ENCODE data around the gene RASSF4. TPM values are rescaled to one million over a fixed set of nuclear protein-coding genes. Genes with fewer than 3 reads are reported as not detected.

Gene RASSF4
- total RNA-seq, 1 donor, result 12.2 TPM

DNA sequence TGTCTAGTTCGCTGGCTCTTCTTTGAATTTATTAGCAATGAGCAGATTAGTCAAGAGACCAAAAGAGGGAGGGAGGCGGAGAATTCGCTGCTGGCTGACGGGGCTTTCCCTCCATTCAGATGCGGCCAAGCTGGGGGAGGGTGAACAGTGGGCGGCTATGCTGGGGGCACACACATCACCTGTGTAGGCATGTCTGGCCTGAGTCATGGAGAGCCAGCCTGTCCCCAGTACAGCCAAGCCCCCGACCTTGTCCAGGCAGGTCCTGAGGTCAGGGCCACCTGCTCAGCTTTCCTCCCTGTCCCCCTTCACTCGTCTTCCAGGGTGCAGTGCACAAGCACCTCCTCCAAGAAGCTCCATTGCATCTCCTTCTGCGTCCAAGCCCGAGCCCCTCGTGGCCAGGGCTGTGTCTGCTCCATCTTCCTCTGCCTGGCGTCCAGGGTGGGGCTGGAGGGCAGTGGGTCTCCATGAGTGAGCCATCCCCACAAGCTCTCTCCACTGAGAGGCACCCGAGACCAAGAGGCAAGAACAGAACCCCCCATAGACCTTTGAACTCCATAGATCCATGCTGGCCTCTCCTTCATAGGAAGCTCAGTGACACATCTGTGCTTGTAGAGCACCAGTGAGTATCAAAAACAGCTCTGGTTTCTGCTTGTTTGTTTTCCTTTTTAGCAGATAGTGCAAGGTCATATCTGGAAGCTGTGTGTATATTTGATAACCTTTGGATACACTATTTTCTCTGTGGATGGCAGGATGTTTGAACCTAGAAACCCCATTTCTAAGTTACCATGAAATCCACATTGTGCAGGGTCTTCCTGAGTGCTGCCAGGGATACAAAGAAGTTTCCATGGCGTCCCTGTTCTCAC, 20.9 kb downstream of the RASSF4 start:
- peaks cover 17% of the 10 kb centered on the region for H3K4me1 ChIP-seq (ENCODE audit: insufficient read depth, low read length)
- H3K4me3 ChIP-seq (ENCODE audit: low read length), result no peak overlapping the region
- H3K9me3 ChIP-seq (ENCODE audit: low read depth, low read length), result no peaks in the 10 kb centered on the region
- H3K27me3 ChIP-seq (ENCODE audit: insufficient read depth, low read length), result no peaks in the 10 kb centered on the region

DNA sequence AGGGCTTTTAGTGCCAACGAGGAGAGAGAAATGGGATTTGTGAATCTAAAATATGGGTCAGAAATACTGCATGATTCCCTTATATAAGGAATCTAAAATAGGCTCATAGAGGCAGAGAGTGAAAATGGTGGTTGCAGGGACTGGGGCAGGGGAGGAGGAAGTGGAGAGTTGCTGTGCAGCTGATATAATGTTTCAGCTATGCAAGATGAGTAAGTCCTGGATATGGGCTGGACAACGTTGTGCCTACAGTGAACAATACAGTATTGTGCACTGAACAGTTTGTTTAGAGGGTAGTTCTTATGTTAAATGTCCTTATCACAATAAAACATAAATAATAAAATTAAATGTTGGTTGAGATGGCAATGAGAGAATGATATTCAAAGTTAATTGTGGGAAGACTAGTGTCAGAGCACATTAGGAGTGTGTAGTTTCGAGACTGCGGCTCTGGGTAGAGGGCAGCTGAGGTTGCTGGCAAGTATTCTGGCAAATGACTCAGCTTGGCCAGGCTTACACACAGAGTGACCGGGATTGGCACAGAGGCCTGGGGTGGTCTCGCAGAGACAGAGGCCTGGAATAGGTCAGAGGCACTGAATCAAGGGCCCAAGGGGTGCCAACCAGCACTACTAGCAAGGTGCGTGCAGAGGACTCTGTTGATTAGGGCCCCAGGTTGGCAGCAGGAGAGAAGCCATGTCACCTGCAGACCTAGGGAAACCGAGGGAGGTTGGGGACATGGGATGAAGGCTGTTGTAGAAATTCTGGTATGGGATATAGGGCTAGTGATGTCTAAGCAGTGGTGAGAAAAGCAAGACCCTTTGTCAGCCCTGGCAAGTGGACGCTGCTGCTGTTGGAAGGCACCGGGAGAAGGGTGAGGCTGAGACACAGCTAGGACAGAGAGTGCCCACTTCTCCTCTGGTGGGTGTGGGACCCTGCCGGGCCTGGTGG, 21.8 kb downstream of the RASSF4 start:
- Histone ChIP-seq H3K4me3 (ENCODE audit: low read length) (no peak overlapping the region), H3K4me1 (ENCODE audit: insufficient read depth, low read length) (peaks cover 17% of the 10 kb centered on the region), H3K9me3 (ENCODE audit: low read depth, low read length) (no peaks in the 10 kb centered on the region), H3K27me3 (ENCODE audit: insufficient read depth, low read length) (no peaks in the 10 kb centered on the region)

DNA sequence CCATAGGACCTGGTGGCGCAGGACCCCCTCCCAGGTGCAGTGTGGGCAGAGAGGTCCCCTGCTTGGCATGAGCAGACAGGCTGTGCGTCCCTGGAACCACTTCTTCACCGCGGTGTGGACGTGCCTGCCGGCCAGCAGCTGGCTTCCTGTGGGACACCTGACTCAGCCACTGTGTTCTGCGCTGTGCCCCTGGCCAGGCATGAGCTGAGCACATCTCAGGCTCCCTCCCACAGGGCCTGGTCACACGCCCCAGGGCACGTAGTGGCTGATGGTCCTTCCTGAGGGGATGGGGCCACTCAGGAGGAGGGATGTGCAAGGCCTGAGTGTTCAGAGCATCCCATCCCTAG, 22.5 kb downstream of the RASSF4 start:
- Histone ChIP-seq H3K4me3 (ENCODE audit: low read length) (no peak overlapping the region), H3K9me3 (ENCODE audit: low read depth, low read length) (no peaks in the 10 kb centered on the region), H3K27me3 (ENCODE audit: insufficient read depth, low read length) (no peaks in the 10 kb centered on the region), H3K4me1 (ENCODE audit: insufficient read depth, low read length) (peaks cover 17% of the 10 kb centered on the region)

DNA sequence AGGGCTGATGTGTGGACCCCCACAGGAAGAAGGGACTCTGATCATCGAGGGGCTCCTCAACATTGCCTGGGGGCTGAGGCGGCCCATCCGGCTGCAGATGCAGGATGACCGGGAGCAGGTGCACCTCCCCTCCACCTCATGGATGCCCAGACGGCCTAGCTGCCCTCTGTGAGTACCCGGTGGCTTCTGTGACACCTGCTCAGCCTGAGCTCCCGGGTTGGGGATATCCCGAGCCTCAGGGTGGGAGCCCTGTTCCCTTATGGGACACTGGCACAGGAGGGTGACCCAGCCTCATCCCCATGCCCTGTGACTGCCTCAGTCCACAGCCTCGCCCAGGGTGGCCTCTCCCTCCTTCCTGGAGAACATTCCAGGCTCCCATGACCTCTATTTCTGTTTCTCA, 22.9 kb downstream of the RASSF4 start:
- H3K9me3 ChIP-seq (ENCODE audit: low read depth, low read length), result no peaks in the 10 kb centered on the region
- H3K27me3 ChIP-seq (ENCODE audit: insufficient read depth, low read length), result no peaks in the 10 kb centered on the region
- H3K4me3 ChIP-seq (ENCODE audit: low read length), result no peak overlapping the region
- peaks cover 15% of the 10 kb centered on the region for H3K4me1 ChIP-seq (ENCODE audit: insufficient read depth, low read length)

DNA sequence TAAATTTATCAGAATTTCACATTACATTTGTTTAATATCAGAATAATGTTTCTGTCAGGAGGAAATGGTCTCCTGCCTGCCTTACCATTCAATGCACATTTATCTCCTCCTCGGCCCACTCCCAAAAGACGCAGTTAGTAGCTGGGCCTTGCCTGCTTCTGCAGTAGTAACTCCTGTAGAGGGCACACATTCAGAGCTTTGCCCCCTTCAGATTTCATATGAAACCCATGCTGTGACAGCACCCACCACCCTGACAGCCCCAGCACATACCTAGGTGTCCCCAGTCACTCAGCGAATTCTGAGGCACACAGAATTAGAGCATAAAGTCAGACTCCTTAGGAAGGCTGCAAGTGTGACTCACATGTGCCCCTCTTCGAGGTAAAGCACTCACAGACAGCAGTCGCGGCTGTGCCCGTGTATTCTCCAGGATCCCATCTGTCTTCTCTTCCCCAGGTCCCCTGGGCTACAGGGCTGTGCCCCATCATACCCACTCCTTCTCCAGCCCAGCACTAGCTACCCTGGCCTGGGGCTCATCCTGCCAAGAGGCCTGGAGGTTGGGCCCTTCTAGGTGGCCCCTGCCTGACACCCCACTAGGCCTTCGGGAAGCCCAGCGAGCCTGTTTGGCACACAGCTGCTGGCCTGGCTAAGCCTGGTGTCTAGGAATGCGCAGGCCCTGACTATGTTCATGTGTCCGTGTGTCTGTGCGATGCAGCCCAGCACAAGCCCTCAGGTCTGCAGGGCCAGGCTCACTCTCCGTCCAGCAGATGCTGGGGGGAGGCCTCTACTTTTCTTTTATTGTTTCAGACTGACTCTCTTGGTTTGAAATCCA, 23.7 kb downstream of the RASSF4 start:
- no peaks in the 10 kb centered on the region for H3K9me3 ChIP-seq (ENCODE audit: low read depth, low read length)
- H3K4me1 ChIP-seq (ENCODE audit: insufficient read depth, low read length), result peaks cover 7% of the 10 kb centered on the region
- no peak overlapping the region for H3K4me3 ChIP-seq (ENCODE audit: low read length)
- no peaks in the 10 kb centered on the region for H3K27me3 ChIP-seq (ENCODE audit: insufficient read depth, low read length)

DNA sequence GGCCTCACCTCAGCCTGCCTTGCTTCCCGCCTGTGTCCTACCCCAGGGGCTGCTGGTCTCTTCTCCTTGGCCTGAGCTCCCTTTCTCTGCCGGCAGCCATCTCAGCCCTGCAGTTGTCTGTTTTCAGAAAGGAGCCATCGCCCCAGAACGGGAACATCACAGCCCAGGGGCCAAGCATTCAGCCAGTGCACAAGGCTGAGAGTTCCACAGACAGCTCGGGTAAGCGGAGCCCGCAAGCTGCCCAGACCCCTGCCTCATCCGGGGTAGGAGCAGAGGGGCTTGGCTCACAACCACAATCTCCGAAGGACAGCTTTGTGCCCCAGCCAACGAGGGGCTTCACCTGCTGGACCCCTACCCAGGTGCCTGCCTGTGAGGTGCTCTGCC, 24.3 kb downstream of the RASSF4 start:
- no peak overlapping the region for H3K4me3 ChIP-seq (ENCODE audit: low read length)
- no peaks in the 10 kb centered on the region for H3K9me3 ChIP-seq (ENCODE audit: low read depth, low read length)
- no peaks in the 10 kb centered on the region for H3K27me3 ChIP-seq (ENCODE audit: insufficient read depth, low read length)
- H3K4me1 ChIP-seq (ENCODE audit: insufficient read depth, low read length), result peaks cover 2% of the 10 kb centered on the region

DNA sequence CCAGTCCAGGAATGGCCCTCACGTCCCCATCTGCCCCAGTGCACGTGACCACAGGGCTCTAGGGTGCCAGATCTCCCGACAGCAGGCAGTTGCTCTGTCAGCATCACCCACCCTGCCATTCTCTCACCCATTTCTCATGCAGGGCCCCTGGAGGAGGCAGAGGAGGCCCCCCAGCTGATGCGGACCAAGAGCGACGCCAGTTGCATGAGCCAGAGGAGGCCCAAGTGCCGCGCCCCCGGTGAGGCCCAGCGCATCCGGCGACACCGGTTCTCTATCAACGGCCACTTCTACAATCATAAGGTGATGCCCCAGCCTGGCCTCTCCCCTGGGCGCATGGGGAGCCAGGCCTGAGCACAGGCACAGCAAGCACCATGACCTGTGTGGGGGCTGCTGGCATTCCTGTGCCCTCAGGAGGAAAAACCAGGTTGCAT, 25.1 kb downstream of the RASSF4 start:
- Histone ChIP-seq H3K4me3 (ENCODE audit: low read length) (no peak overlapping the region), H3K27me3 (ENCODE audit: insufficient read depth, low read length) (no peaks in the 10 kb centered on the region), H3K4me1 (ENCODE audit: insufficient read depth, low read length) (no peaks in the 10 kb centered on the region), H3K9me3 (ENCODE audit: low read depth, low read length) (no peaks in the 10 kb centered on the region)

DNA sequence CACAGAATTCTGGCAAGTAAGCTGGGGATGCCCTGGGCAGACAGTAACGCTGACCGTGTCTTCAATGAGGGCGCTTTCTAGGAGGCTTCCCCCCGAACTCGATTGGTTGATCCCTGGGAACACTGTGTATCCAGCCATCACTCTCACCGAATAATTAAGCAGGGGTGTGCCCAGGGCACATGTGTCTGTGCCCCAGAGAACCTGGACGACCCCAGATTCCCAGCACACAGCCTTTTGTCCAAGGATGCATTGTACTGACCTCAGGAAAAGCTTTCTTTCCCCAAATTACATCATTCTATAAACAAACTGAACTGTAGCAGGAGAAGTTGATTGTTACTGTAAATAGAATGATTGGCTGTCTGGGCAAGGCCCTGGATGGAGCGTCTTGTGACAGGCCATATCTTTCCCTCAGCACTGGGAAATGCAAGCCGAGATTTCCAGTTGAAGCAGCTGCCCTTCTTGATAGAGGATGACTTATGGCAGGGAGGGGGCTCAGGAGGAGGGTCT, 25.6 kb downstream of the RASSF4 start:
- Histone ChIP-seq H3K4me3 (ENCODE audit: low read length) (no peak overlapping the region), H3K4me1 (ENCODE audit: insufficient read depth, low read length) (no peaks in the 10 kb centered on the region), H3K27me3 (ENCODE audit: insufficient read depth, low read length) (no peaks in the 10 kb centered on the region), H3K9me3 (ENCODE audit: low read depth, low read length) (no peaks in the 10 kb centered on the region)

DNA sequence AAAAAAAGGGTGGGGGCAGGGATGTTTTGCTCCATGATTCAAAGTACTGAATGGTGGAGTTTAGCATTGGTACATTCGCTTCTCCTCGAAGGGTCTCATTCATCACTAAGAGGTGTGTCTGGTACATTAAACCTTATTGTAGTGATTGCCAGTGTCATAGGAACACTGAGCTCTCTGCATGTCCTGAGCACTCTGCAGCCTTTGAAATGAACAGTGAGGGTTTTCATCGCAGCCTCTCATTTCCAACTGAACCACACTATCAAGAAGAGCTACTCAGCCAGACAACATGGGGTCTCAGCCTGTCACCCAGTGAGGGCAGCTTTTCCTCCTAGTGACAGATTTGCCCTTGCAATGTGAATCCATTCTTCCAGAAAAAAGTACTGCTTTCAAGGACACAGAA, 26.6 kb downstream of the RASSF4 start:
- Histone ChIP-seq H3K9me3 (ENCODE audit: low read depth, low read length) (no peaks in the 10 kb centered on the region), H3K27me3 (ENCODE audit: insufficient read depth, low read length) (no peaks in the 10 kb centered on the region), H3K4me1 (ENCODE audit: insufficient read depth, low read length) (no peaks in the 10 kb centered on the region), H3K4me3 (ENCODE audit: low read length) (no peak overlapping the region)

DNA sequence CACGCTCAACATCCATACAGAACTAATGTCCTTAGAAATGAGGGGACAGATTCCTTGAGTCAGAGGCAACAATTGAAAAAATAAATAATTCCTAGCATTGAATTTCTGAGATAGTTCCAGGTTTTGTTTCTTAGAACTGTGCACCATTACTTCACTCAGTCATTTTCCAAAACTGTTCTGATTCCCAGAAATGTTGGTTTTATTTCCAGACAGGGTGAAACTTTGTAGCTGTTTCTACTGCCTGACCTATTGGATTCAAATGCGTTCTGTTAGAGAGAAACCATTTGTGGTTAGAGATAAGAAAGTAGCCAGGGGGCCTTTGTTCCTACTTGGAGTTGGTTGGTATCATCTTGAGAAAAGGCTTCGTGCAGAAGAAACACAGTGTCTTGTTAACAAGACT, 27.1 kb downstream of the RASSF4 start:
- H3K4me1 ChIP-seq (ENCODE audit: insufficient read depth, low read length), result no peaks in the 10 kb centered on the region
- H3K27me3 ChIP-seq (ENCODE audit: insufficient read depth, low read length), result no peaks in the 10 kb centered on the region
- H3K4me3 ChIP-seq (ENCODE audit: low read length), result no peak overlapping the region
- no peaks in the 10 kb centered on the region for H3K9me3 ChIP-seq (ENCODE audit: low read depth, low read length)

DNA sequence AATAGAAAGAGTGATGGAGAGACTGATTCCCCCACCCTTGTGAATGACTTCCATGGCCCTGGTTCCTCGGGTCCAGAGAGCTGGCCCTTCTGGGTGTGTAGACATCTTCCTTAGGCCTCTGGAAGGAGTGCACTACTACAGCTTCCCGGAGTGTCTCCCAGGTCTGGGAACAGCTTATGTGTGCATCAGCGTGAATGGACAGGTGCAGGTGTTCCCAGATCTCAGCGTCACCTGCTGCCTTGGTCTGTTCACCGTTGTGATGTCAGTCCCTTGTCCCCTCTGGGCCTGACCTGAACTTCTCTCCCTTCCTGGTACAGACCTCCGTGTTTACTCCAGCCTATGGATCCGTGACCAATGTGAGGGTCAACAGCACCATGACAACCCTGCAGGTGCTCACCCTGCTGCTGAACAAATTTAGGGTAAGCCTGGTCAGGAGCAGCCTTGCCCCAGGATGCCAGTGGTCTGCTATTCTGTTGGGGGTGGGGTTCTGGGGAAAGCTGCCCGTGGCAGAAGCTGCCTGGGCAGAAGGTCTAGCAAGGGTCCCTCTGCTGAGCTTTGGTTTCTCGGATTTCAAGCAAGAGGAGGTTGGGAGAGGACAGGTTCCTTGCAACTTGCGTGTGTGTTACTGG, 29.5 kb downstream of the RASSF4 start:
- Histone ChIP-seq H3K9me3 (ENCODE audit: low read depth, low read length) (no peaks in the 10 kb centered on the region), H3K27me3 (ENCODE audit: insufficient read depth, low read length) (no peaks in the 10 kb centered on the region), H3K4me3 (ENCODE audit: low read length) (no peak overlapping the region), H3K4me1 (ENCODE audit: insufficient read depth, low read length) (no peaks in the 10 kb centered on the region)

DNA sequence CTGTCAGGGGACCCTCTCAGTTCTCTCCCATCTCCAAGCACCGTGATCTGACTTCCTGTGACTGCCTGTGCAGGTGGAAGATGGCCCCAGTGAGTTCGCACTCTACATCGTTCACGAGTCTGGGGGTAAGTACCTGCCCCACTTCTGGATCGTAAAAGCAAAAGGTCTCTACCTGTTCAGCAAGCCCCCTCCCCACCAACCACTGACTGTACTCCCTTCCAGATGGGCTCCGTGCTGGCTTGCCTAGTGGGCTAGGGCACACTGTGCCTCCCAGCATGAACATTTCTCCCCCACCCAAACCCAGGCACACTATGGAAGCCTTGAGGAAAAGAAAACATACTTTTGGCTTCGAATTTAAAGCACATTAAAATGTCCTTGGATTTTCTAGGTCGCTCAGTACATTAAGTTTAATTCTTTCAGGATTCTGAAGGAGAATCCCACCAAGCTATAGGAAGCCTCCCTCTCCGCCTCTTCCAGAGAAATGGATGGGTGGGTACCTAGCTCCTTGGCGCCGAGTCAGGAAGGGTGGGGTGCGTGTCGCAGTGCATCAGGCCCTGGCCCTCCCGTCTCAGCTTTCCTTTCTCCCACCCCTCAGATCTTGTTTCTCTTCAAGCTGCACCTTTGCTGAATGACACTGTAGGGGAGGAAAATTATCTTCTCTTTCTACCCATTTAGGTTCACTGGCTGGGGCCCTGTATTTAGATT, 30.1 kb downstream of the RASSF4 start:
- no peaks in the 10 kb centered on the region for H3K27me3 ChIP-seq (ENCODE audit: insufficient read depth, low read length)
- H3K9me3 ChIP-seq (ENCODE audit: low read depth, low read length), result no peaks in the 10 kb centered on the region
- H3K4me1 ChIP-seq (ENCODE audit: insufficient read depth, low read length), result no peaks in the 10 kb centered on the region
- no peak overlapping the region for H3K4me3 ChIP-seq (ENCODE audit: low read length)

DNA sequence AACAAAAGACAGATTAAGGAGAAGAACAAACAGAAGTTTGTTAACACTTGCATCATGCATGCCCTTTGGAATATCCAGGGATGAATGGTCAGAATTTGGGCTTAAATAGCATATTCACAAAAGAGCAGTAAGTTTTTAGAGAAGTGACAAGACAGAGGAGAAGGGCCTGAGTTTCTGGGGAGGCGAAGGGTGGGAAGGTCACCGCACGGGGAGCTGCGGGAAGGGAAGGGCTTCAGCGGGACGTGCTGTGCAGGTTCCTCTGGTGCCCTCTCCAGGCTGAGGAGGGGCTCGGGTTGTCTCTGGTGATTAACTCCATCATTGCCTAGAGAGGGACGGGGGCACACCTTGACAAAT, 30.7 kb downstream of the RASSF4 start:
- H3K9me3 ChIP-seq (ENCODE audit: low read depth, low read length), result no peaks in the 10 kb centered on the region
- H3K4me3 ChIP-seq (ENCODE audit: low read length), result no peak overlapping the region
- peaks cover 5% of the 10 kb centered on the region for H3K4me1 ChIP-seq (ENCODE audit: insufficient read depth, low read length)
- H3K27me3 ChIP-seq (ENCODE audit: insufficient read depth, low read length), result no peaks in the 10 kb centered on the region

DNA sequence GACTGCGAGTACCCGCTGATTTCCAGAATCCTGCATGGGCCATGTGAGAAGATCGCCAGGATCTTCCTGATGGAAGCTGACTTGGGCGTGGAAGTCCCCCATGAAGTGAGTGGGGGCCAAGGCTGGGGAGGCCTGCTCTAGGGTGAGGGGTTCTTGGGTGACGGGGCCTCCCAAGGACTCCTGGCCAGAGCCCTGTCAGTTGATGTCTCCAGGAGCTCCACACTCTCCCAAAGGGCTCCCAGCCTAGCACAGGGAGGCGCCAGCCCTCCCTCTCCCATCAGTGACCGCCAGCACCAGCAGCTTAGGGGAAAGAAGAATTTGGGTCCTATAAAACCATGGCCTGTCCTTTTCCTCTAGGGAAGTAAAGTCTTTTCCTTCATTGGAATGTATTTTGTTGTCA, 31.4 kb downstream of the RASSF4 start:
- Histone ChIP-seq H3K4me3 (ENCODE audit: low read length) (no peak overlapping the region), H3K27me3 (ENCODE audit: insufficient read depth, low read length) (no peaks in the 10 kb centered on the region)

More for the DNA sequence above, 31.4 kb downstream of the RASSF4 start:
- H3K9me3 ChIP-seq (ENCODE audit: low read depth, low read length), result no peaks in the 10 kb centered on the region
- H3K4me1 ChIP-seq (ENCODE audit: insufficient read depth, low read length), result peaks cover 11% of the 10 kb centered on the region

All from mononuclear cell (primary cell).